Trophoblast cell (in vitro differentiated cells and primary cell): ENCODE results near the gene PCCB.

Source experiments
- DNase-seq, 2 donors: peaks; one replicate each; pipeline ENCODE4 v3.0.0-alpha.2; 2016
- H2AFZ ChIP-seq: 2 replicates; pipeline ENCODE4 v1.6.1; 2013; ENCODE audit warnings: low read length, moderate library complexity, mild to moderate bottlenecking; ENCODE audit not compliant: insufficient read depth, poor library complexity
- H2AK5ac ChIP-seq: 2 replicates; pipeline ENCODE4 v1.6.1; 2013; ENCODE audit warnings: mild to moderate bottlenecking, low read length
- H2BK120ac ChIP-seq: 2 replicates; pipeline ENCODE4 v1.6.1; 2013; ENCODE audit warnings: low read length, mild to moderate bottlenecking, moderate library complexity; ENCODE audit not compliant: insufficient read depth, poor library complexity
- H2BK12ac ChIP-seq: 2 replicates; pipeline ENCODE4 v1.6.1; 2013; ENCODE audit warnings: mild to moderate bottlenecking, low read length, moderate library complexity
- H2BK5ac ChIP-seq: 2 replicates; pipeline ENCODE4 v1.6.1; 2013; ENCODE audit warnings: low read length, low read depth, moderate library complexity, mild to moderate bottlenecking; ENCODE audit not compliant: poor library complexity
- H3K14ac ChIP-seq: 2 replicates; pipeline ENCODE4 v1.6.1; 2013; ENCODE audit warnings: mild to moderate bottlenecking, low read length
- H3K18ac ChIP-seq: 2 replicates; pipeline ENCODE4 v1.6.1; 2013; ENCODE audit warnings: mild to moderate bottlenecking, low read length
- H3K23ac ChIP-seq: 2 replicates; pipeline ENCODE4 v1.6.1; 2013; ENCODE audit warnings: low read length
- H3K27ac ChIP-seq: 2 replicates; pipeline ENCODE4 v1.5.1; 2013; ENCODE audit warnings: low read depth, mild to moderate bottlenecking, inconsistent platforms, low read length, moderate library complexity
- H3K27me3 ChIP-seq: 2 replicates; pipeline ENCODE4 v1.6.1; 2013; ENCODE audit warnings: inconsistent platforms, mild to moderate bottlenecking, low read length, moderate library complexity; ENCODE audit not compliant: insufficient read depth
- H3K36me3 ChIP-seq, 2 experiments: 1 replicate in 1 of 2; 2 replicates in 1 of 2; pipeline ENCODE4 v1.6.1; 2013; ENCODE audit warnings: low read length in 2 of 2, mild to moderate bottlenecking in 2 of 2, moderate library complexity in 1 of 2; ENCODE audit not compliant: insufficient read depth in 2 of 2, control insufficient read depth in 1 of 2
- H3K4ac ChIP-seq: 2 replicates; pipeline ENCODE4 v1.6.1; 2013; ENCODE audit warnings: low read depth, mild to moderate bottlenecking, low read length, moderate library complexity
- H3K4me1 ChIP-seq, 2 experiments: 1 replicate in 1 of 2; 2 replicates in 1 of 2; pipeline ENCODE4 v1.6.1; 2013; ENCODE audit warnings: low read length in 2 of 2, mild to moderate bottlenecking in 2 of 2, moderate library complexity in 1 of 2; ENCODE audit not compliant: insufficient read depth in 2 of 2, control insufficient read depth in 1 of 2
- H3K4me2 ChIP-seq: 2 replicates; pipeline ENCODE4 v1.6.1; 2013; ENCODE audit warnings: inconsistent platforms, mild to moderate bottlenecking, low read length, moderate library complexity
- H3K4me3 ChIP-seq: 2 replicates; pipeline ENCODE4 v1.5.1; 2013; ENCODE audit warnings: mild to moderate bottlenecking, low read depth, low read length, inconsistent platforms
- H3K79me1 ChIP-seq: one replicate; pipeline ENCODE4 v1.6.1; 2013; ENCODE audit warnings: low read length
- H3K79me2 ChIP-seq: 2 replicates; pipeline ENCODE4 v1.6.1; 2013; ENCODE audit warnings: low read length, mild to moderate bottlenecking; ENCODE audit not compliant: control insufficient read depth, insufficient read depth, poor library complexity
- H3K9ac ChIP-seq: 2 replicates; pipeline ENCODE4 v1.6.1; 2013; ENCODE audit warnings: mild to moderate bottlenecking, low read length
- H3K9me3 ChIP-seq: 2 replicates; pipeline ENCODE4 v1.6.1; 2013; ENCODE audit warnings: low read depth, mild to moderate bottlenecking, control low read depth, inconsistent platforms, low read length; ENCODE audit not compliant: insufficient read depth
- H4K12ac ChIP-seq: 2 replicates; pipeline ENCODE4 v1.6.1; 2013; ENCODE audit warnings: low read depth, mild to moderate bottlenecking, low read length, moderate library complexity
- H4K8ac ChIP-seq: 2 replicates; pipeline ENCODE4 v1.6.1; 2013; ENCODE audit warnings: low read depth, mild to moderate bottlenecking, low read length, moderate library complexity
- H4K91ac ChIP-seq: one replicate; pipeline ENCODE4 v1.6.1; 2013; ENCODE audit warnings: low read depth, mild to moderate bottlenecking, low read length, moderate library complexity
- WGBS: extraction: QIAGEN DNeasy Blood & Tissue Kit; methylation state at CpG from one replicate; pipeline ENCODE4 v1.1.7; 2013; ENCODE audit warnings: missing lambda C conversion rate; ENCODE audit not compliant: insufficient read length, insufficient coverage; ENCODE audit errors: extremely low coverage; 5-methylcytosine and 5-hydroxymethylcytosine counted together

Gene PCCB

GRCh38 chr3:136281966-136282520 is 31.9 kb downstream of the PCCB start:
- H2AK5ac ChIP-seq, result no peak overlapping the region
- no peak overlapping the region for H2BK120ac ChIP-seq
- no peak overlapping the region for H4K12ac ChIP-seq
- H3K27ac ChIP-seq, result no peak overlapping the region
- no CpG with 5 or more reads among the region's 1 CpG for WGBS
- H2BK12ac ChIP-seq, result no peak overlapping the region
- H3K4me2 ChIP-seq, result no peak overlapping the region
- H3K14ac ChIP-seq, result no peak overlapping the region
- H3K9me3 ChIP-seq, result no peaks in the 10 kb centered on the region
- no peak overlapping the region for H4K91ac ChIP-seq
- H3K79me1 ChIP-seq, result no peaks in the 10 kb centered on the region
- no peak overlapping the region for H3K23ac ChIP-seq
- no peak overlapping the region for H3K9ac ChIP-seq
- H3K27me3 ChIP-seq, result no peaks in the 10 kb centered on the region
- H4K8ac ChIP-seq, result no peak overlapping the region
- peaks cover 1 to 4% of the 10 kb centered on the region in 2 experiments for H3K36me3 ChIP-seq
- no peak overlapping the region for H2AFZ ChIP-seq
- H3K4me3 ChIP-seq, result no peak overlapping the region
- H3K4me1 ChIP-seq, result peaks cover 0 to 6% of the 10 kb centered on the region in 2 experiments
- no peak overlapping the region for H3K4ac ChIP-seq
- H3K18ac ChIP-seq, result no peak overlapping the region
- H2BK5ac ChIP-seq, result no peak overlapping the region
- no peaks in the 10 kb centered on the region for H3K79me2 ChIP-seq
- no peak for DNase-seq

- no peak overlapping the region for H2BK12ac ChIP-seq
- WGBS, result no CpG with 5 or more reads among the region's 6 CpGs
- no peak overlapping the region for H3K4me3 ChIP-seq
- H3K79me1 ChIP-seq, result no peaks in the 10 kb centered on the region
- DNase-seq, result peak; percentile 33 to 60
- H3K23ac ChIP-seq, result no peak overlapping the region
- no peaks in the 10 kb centered on the region for H3K9me3 ChIP-seq
- no peak overlapping the region for H4K91ac ChIP-seq
- peaks cover 1 to 3% of the 10 kb centered on the region in 2 experiments for H3K36me3 ChIP-seq
- H4K8ac ChIP-seq, result no peak overlapping the region
- H2BK120ac ChIP-seq, result no peak overlapping the region
- H4K12ac ChIP-seq, result no peak overlapping the region
- H2AK5ac ChIP-seq, result no peak overlapping the region
- no peaks in the 10 kb centered on the region for H3K79me2 ChIP-seq
- no peak overlapping the region for H3K27ac ChIP-seq
- no peak overlapping the region for H3K4me2 ChIP-seq
- no peak overlapping the region for H3K4ac ChIP-seq
- no peak overlapping the region for H3K9ac ChIP-seq
- H3K27me3 ChIP-seq, result no peaks in the 10 kb centered on the region
- no peak overlapping the region for H3K14ac ChIP-seq
- H2BK5ac ChIP-seq, result no peak overlapping the region
- H3K18ac ChIP-seq, result no peak overlapping the region
- H2AFZ ChIP-seq, result no peak overlapping the region
- H3K4me1 ChIP-seq, result no peaks in the 10 kb centered on the region
Observed at GRCh38 chr3:136283627-136284026, 33.5 kb downstream of the PCCB start.

GRCh38 chr3:136291302-136291701 is 41.2 kb downstream of the PCCB start:
- Histone ChIP-seq H4K12ac (no peak overlapping the region), H3K9me3 (no peaks in the 10 kb centered on the region), H3K79me2 (no peaks in the 10 kb centered on the region)

GRCh38 chr3:136292500-136292899 is 42.4 kb downstream of the PCCB start:
- Histone ChIP-seq H3K79me2 (no peaks in the 10 kb centered on the region), H2BK120ac (no peak overlapping the region), H4K8ac (no peak overlapping the region), H3K14ac (no peak overlapping the region), H3K4ac (no peak overlapping the region), H3K18ac (no peak overlapping the region), H2AK5ac (no peak overlapping the region), H3K36me3 (peaks cover 0 to 4% of the 10 kb centered on the region in 2 experiments), H2AFZ (no peak overlapping the region), H2BK12ac (no peak overlapping the region), H3K4me1 (no peaks in the 10 kb centered on the region), H2BK5ac (no peak overlapping the region), H3K4me3 (no peak overlapping the region), H3K9ac (no peak overlapping the region), H3K27ac (no peak overlapping the region), H3K27me3 (no peaks in the 10 kb centered on the region), H3K79me1 (no peaks in the 10 kb centered on the region), H3K23ac (no peak overlapping the region), H4K91ac (no peak overlapping the region), H3K9me3 (no peaks in the 10 kb centered on the region), H4K12ac (no peak overlapping the region), H3K4me2 (no peak overlapping the region)
- DNase-seq, result no peak
- no CpG with 5 or more reads among the region's 1 CpG for WGBS

More at GRCh38 chr3:136291302-136291701, 41.2 kb downstream of the PCCB start:
- Histone ChIP-seq H3K4me3 (no peak overlapping the region), H3K9ac (no peak overlapping the region), H3K14ac (no peak overlapping the region), H3K27ac (no peak overlapping the region), H2BK120ac (no peak overlapping the region), H3K4me2 (no peak overlapping the region), H4K8ac (no peak overlapping the region), H4K91ac (no peak overlapping the region), H2AK5ac (no peak overlapping the region), H3K27me3 (no peaks in the 10 kb centered on the region), H2BK5ac (no peak overlapping the region), H3K36me3 (peaks cover 1 to 4% of the 10 kb centered on the region in 2 experiments), H3K4me1 (no peaks in the 10 kb centered on the region), H2AFZ (no peak overlapping the region), H2BK12ac (no peak overlapping the region), H3K4ac (no peak overlapping the region), H3K18ac (no peak overlapping the region), H3K79me1 (no peaks in the 10 kb centered on the region), H3K23ac (no peak overlapping the region)
- WGBS, result no CpG with 5 or more reads among the region's 5 CpGs
- no peak for DNase-seq
